Measurements from ENCODE around the gene ZNF644. TPM values are rescaled to one million over a fixed set of nuclear protein-coding genes. Genes with fewer than 3 reads are reported as not detected.

Gene ZNF644
- total RNA-seq, 4 donors from 2014 or later = 30.5 to 61.7 (median 34.6) TPM

DNA sequence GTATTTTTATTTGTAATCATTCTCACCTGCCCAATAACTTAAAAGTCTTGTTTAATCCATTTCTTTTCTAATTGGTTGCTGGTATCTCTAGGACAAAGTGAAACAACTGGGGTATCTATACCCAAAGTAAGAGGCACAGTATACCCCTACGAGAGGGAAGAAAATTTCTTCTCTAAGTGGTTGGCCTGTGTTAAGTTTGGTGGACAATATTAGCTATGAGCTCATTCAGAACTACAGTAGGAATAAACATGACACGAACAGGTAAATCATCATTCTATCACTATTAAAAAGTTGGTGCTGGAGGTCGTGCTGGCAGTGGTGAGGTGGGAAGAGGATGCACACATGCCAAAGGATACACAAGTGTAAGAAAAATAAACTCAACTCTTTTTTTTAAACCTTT is 99.6 kb downstream of the ZNF644 start:
- Histone ChIP-seq H3K4me1 (peaks cover 70 to 73% of the 10 kb centered on the region in 2 donors), H3K4me3 (peak overlapping the region in 2 of 4 donors; percentile 0 to 5)

DNA sequence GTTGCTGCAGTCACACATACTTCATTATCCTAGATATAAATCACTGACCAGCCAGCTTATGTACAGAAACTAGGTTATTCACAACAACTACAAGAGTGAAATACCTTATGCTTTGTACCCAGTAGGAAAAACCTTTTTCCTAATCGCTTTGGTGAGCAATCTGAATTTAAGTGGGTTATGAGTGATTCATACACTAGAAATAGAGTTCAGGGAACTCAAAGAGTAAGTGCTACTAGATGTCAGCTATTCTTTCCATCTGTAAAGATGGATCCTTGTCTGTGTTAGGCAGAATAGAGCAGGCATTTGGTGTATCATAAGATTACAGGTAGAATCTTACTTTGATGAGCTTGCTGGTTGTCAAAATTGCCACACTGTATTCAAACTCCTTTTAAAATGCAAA is 101.9 kb downstream of the ZNF644 start:
- peaks cover 59 to 62% of the 10 kb centered on the region in 2 donors for H3K4me1 ChIP-seq
- DNase-seq = no peak
- H3K36me3 ChIP-seq = peaks cover 0 to 7% of the 10 kb centered on the region in 2 donors
- TF ChIP-seq POLR2A (IDR thresholded peaks at IDR 0.05) = no peak
- TF ChIP-seq, protein P1, sequence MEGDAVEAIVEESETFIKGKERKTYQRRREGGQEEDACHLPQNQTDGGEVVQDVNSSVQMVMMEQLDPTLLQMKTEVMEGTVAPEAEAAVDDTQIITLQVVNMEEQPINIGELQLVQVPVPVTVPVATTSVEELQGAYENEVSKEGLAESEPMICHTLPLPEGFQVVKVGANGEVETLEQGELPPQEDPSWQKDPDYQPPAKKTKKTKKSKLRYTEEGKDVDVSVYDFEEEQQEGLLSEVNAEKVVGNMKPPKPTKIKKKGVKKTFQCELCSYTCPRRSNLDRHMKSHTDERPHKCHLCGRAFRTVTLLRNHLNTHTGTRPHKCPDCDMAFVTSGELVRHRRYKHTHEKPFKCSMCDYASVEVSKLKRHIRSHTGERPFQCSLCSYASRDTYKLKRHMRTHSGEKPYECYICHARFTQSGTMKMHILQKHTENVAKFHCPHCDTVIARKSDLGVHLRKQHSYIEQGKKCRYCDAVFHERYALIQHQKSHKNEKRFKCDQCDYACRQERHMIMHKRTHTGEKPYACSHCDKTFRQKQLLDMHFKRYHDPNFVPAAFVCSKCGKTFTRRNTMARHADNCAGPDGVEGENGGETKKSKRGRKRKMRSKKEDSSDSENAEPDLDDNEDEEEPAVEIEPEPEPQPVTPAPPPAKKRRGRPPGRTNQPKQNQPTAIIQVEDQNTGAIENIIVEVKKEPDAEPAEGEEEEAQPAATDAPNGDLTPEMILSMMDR (IDR thresholded peaks at IDR 0.05 in 4 of 5, conservative IDR thresholded peaks at IDR 0.05 in 1 of 5) = no peak
- H3K27ac ChIP-seq = peak overlapping the region; percentile 15 to 44 (median 30)
- no peaks in the 10 kb centered on the region for H3K9me3 ChIP-seq
- no peaks in the 10 kb centered on the region for H3K27me3 ChIP-seq
- in situ Hi-C loops (cut with MboI; ENCODE audit: low sequenced_read_pairs in 4 of 4) = no loop called here
- intact Hi-C loops (cut with DNase I; ENCODE audit: low total_unique reads) = loop anchor here (2.0 to 5.0 kb wide), 2 partner anchors 41 to 102 kb away; partner anchors contain the start of gene ZNF644
- no peak overlapping the region for H3K4me3 ChIP-seq
- ATAC-seq = peak; percentile 95 to 98

More for the DNA sequence above, 99.6 kb downstream of the ZNF644 start:
- H3K27ac ChIP-seq = no peak overlapping the region
- TF ChIP-seq, protein P1 (IDR thresholded peaks at IDR 0.05 in 4 of 5, conservative IDR thresholded peaks at IDR 0.05 in 1 of 5) = no peak
- no peak for TF ChIP-seq POLR2A (IDR thresholded peaks at IDR 0.05)
- no peaks in the 10 kb centered on the region for H3K27me3 ChIP-seq
- in situ Hi-C loops (cut with MboI; ENCODE audit: low sequenced_read_pairs in 4 of 4) = no loop called here
- H3K36me3 ChIP-seq = no peaks in the 10 kb centered on the region
- ATAC-seq = no peak
- H3K9me3 ChIP-seq = no peaks in the 10 kb centered on the region
- intact Hi-C loops (cut with DNase I; ENCODE audit: low total_unique reads) = loop anchor here (5.0 kb wide), 1 partner anchor 100 kb away; the partner anchor contains the start of gene ZNF644
- no peak for DNase-seq

DNA sequence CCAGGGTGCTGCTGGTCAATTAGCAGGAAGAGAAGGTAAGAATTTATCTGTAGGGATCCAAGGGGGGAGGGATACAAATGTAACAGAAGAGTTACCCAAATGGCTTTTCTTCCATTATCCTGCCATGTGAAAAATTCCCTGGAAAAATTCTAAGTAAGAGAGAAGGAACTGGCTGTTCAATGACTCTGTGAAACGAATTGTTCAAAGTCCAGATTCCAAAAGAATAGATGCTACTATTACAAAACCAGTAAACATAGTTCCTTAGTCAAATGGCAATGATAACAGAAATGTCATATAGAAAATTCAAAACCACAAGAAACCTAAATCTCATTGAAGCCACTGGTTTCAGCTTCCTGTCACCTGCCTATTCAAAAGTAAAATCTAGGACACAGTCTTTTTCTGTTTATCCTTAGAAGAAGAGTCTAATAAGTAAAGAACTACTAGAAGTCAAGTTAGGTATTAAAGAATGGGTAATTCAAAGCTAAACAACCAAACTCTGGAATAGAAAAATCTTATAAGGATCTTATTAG is 102.6 kb downstream of the ZNF644 start:
- H3K36me3 ChIP-seq = peaks cover 0 to 7% of the 10 kb centered on the region in 2 donors
- ATAC-seq = no peak
- no peaks in the 10 kb centered on the region for H3K27me3 ChIP-seq
- no peak overlapping the region for H3K4me3 ChIP-seq
- no peak for DNase-seq
- H3K4me1 ChIP-seq = peaks cover 53 to 56% of the 10 kb centered on the region in 2 donors
- intact Hi-C loops (cut with DNase I; ENCODE audit: low total_unique reads) = no loop called here
- H3K9me3 ChIP-seq = no peaks in the 10 kb centered on the region
- peak overlapping the region in 3 of 4 donors; percentile 15 to 44 (median 26) for H3K27ac ChIP-seq
- in situ Hi-C loops (cut with MboI; ENCODE audit: low sequenced_read_pairs in 4 of 4) = no loop called here
- TF ChIP-seq, protein P1 (IDR thresholded peaks at IDR 0.05 in 4 of 5, conservative IDR thresholded peaks at IDR 0.05 in 1 of 5) = no peak
- TF ChIP-seq POLR2A (IDR thresholded peaks at IDR 0.05) = no peak

DNA sequence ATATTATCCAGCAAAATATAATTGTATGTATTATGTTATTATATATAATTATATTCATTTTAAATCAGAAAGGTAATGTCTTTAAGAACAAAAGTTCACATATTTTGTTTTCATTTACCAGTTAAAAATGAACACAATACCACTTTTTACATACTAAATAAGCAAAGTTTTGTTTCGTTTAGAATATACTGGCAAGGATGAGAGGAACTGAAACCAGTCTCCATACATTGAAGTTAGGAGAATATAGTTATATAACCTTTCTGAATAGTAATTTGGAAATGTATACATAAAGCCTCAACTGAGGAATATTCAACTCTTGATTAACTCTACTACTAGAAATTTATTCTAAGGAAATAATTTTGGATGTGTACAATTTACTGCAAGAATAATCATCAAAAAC is 110.5 kb downstream of the ZNF644 start:
- H3K27ac ChIP-seq = no peak overlapping the region
- intact Hi-C loops (cut with DNase I; ENCODE audit: low total_unique reads) (no loop called here), in situ Hi-C loops (cut with MboI; ENCODE audit: low sequenced_read_pairs in 4 of 4) (no loop called here)
- TF ChIP-seq, protein P1 (IDR thresholded peaks at IDR 0.05 in 4 of 5, conservative IDR thresholded peaks at IDR 0.05 in 1 of 5) = no peak
- no peak for TF ChIP-seq POLR2A (IDR thresholded peaks at IDR 0.05)
- no peak for ATAC-seq
- H3K4me3 ChIP-seq = no peak overlapping the region
- DNase-seq = no peak
- no peaks in the 10 kb centered on the region for H3K27me3 ChIP-seq
- peaks cover 0 to 3% of the 10 kb centered on the region in 2 donors for H3K36me3 ChIP-seq
- H3K9me3 ChIP-seq = no peaks in the 10 kb centered on the region
- H3K4me1 ChIP-seq = no peaks in the 10 kb centered on the region

Measured in gastrocnemius medialis (tissue), 4 donors.